ENCODE results near the gene CCDC124. TPM values are rescaled to one million over a fixed set of nuclear protein-coding genes. Genes with fewer than 3 reads are reported as not detected.

The CCDC124 gene
- total RNA-seq, 3 donors from 2014 or later: 43.8 to 53.4 (median 47.9) TPM

DNA sequence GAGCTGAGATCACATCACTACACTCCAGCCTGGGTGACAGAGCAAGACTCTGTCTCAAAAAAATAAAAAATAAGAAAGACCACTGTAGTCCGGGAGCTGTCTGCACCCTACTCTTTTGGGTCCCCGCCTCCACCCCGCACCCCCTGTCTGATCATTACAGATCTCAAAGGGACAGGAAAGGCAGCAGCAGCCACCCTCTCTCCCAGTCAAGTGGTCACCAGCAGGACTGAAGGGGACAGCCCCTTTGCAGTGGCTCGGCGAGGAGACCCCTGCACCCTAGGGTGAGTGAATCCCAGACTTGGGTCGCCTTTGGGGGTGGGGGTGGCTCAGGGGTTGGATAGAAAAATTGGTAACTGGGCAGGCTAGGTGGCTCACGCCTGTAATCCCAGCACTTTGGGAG lies 21.6 kb downstream of the CCDC124 start:
- Histone ChIP-seq H3K27me3 (peaks cover 15 to 76% of the 10 kb centered on the region in 2 donors), H3K27ac (no peak overlapping the region), H3K36me3 (no peaks in the 10 kb centered on the region), H3K4me1 (peaks cover 0 to 29% of the 10 kb centered on the region in 2 donors), H3K9me3 (no peaks in the 10 kb centered on the region), H3K4me3 (no peak overlapping the region)
- TF ChIP-seq CTCF (IDR thresholded peaks at IDR 0.05): no peak
- no peak for DNase-seq (ENCODE audit: low spot score in 2 of 2)
- intact Hi-C loops (cut with DNase I; ENCODE audit: low total_unique reads): loop anchor here (5.0 kb wide), 1 partner anchor 43 kb away; no protein-coding TSS in a partner anchor

GRCh38 chr19:17957149-17957849 lies 24.5 kb downstream of the CCDC124 start:
- no peak overlapping the region for H3K4me3 ChIP-seq
- peaks cover 0 to 5% of the 10 kb centered on the region in 2 donors for H3K4me1 ChIP-seq
- peaks cover 11 to 54% of the 10 kb centered on the region in 2 donors for H3K27me3 ChIP-seq
- DNase-seq (ENCODE audit: low spot score in 2 of 2): no peak
- no peaks in the 10 kb centered on the region for H3K9me3 ChIP-seq
- H3K27ac ChIP-seq: no peak overlapping the region
- no peaks in the 10 kb centered on the region for H3K36me3 ChIP-seq
- intact Hi-C loops (cut with DNase I; ENCODE audit: low total_unique reads): no loop called here
- no peak for TF ChIP-seq CTCF (IDR thresholded peaks at IDR 0.05)
- TF ChIP-seq POLR2A (IDR thresholded peaks at IDR 0.05): no peak
- TF ChIP-seq POLR2AphosphoS5 (IDR thresholded peaks at IDR 0.05): no peak

- no peak for DNase-seq (ENCODE audit: low spot score in 2 of 2)
- TF ChIP-seq POLR2AphosphoS5 (IDR thresholded peaks at IDR 0.05) (no peak), CTCF (IDR thresholded peaks at IDR 0.05) (no peak), POLR2A (IDR thresholded peaks at IDR 0.05) (no peak)
- H3K27me3 ChIP-seq: peaks cover 6 to 51% of the 10 kb centered on the region in 2 donors
Measured at GRCh38 chr19:17957885-17958284, 25.1 kb downstream of the CCDC124 start.

GRCh38 chr19:17963936-17964691 lies 31.3 kb downstream of the CCDC124 start:
- no peak for DNase-seq (ENCODE audit: low spot score in 2 of 2)
- TF ChIP-seq POLR2A (IDR thresholded peaks at IDR 0.05) (no peak), POLR2AphosphoS5 (IDR thresholded peaks at IDR 0.05) (no peak)
- Histone ChIP-seq H3K4me1 (no peaks in the 10 kb centered on the region), H3K9me3 (no peaks in the 10 kb centered on the region), H3K4me3 (no peak overlapping the region), H3K27ac (no peak overlapping the region), H3K36me3 (no peaks in the 10 kb centered on the region), H3K27me3 (peaks cover 0 to 22% of the 10 kb centered on the region in 2 donors)
- intact Hi-C loops (cut with DNase I; ENCODE audit: low total_unique reads): no loop called here

More at GRCh38 chr19:17957885-17958284, 25.1 kb downstream of the CCDC124 start:
- Histone ChIP-seq H3K9me3 (no peaks in the 10 kb centered on the region), H3K27ac (no peak overlapping the region), H3K36me3 (no peaks in the 10 kb centered on the region), H3K4me1 (no peaks in the 10 kb centered on the region), H3K4me3 (no peak overlapping the region)
- intact Hi-C loops (cut with DNase I; ENCODE audit: low total_unique reads): no loop called here

DNA sequence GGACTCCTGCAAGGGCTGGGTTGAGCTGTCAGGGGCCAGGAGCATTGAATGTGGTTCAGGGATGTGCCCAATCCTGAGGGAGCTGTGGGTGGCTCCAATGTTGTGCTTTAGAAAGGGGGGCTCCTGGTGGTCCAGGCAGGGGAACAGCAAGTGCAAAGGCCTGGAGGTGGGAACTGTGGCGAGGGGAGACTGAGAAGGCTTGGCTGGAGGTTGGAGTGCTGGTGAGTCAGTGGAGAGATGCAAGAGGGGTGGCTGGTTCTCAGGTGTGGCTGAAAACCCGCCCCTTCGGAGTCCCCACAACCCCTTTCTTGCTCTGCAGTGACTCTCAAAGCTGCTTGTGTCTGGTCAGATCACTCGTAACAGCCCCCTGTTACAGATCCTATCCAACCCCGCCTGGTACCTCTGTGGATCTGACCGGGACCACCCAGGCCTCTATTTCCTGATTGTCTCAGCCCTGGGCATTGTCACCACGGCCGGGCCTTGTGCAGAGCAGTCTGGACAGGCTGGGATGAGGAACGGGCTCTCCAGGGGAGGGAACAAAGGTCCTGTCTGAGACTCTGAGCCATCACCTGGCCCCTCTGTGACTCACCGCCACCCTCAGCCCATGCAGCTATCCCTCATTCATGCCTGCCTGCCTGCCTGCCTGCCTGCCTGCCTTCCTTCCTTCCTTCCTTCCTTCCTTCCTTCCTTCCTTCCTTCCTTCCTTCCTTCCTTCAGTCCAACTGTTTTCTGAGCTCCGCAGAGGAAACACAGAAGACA lies 32.7 kb downstream of the CCDC124 start:
- Histone ChIP-seq H3K27me3 (peaks cover 0 to 22% of the 10 kb centered on the region in 2 donors), H3K4me1 (no peaks in the 10 kb centered on the region), H3K9me3 (no peaks in the 10 kb centered on the region), H3K36me3 (no peaks in the 10 kb centered on the region), H3K4me3 (no peak overlapping the region), H3K27ac (no peak overlapping the region)
- no peak for DNase-seq (ENCODE audit: low spot score in 2 of 2)
- intact Hi-C loops (cut with DNase I; ENCODE audit: low total_unique reads): no loop called here
- no peak for TF ChIP-seq POLR2A (IDR thresholded peaks at IDR 0.05)
- no peak for TF ChIP-seq CTCF (IDR thresholded peaks at IDR 0.05)
- no peak for TF ChIP-seq POLR2AphosphoS5 (IDR thresholded peaks at IDR 0.05)

Data from breast epithelium (tissue), 4 donors.